Fibroblast of lung (primary cell): ENCODE measurements around the gene ZNF41. TPM values are rescaled to one million over a fixed set of nuclear protein-coding genes. Genes with fewer than 3 reads are reported as not detected.

ENCODE experiments used
- DNase-seq, 2 donors: peaks; one replicate each; pipeline versions ENCODE4 v3.0.0 to v3.0.0-alpha.2; 2010; ENCODE audit warnings: low read depth in 2 of 2
- H2AFZ ChIP-seq: 2 replicates; pipeline ENCODE4 v1.5.1; 2012; ENCODE audit warnings: low read length, control low read depth, inconsistent platforms
- H3K27ac ChIP-seq: 2 replicates; pipeline ENCODE4 v1.5.1; 2011; ENCODE audit warnings: low read length, control low read depth; ENCODE audit not compliant: insufficient read depth
- H3K27me3 ChIP-seq: 2 replicates; pipeline ENCODE4 v1.5.1; 2011; ENCODE audit warnings: mild to moderate bottlenecking, low read length; ENCODE audit not compliant: control insufficient read depth, insufficient read depth
- H3K36me3 ChIP-seq: 2 replicates; pipeline ENCODE4 v1.5.1; 2011; ENCODE audit warnings: low read length; ENCODE audit not compliant: control insufficient read depth, insufficient read depth
- H3K4me1 ChIP-seq: 2 replicates; pipeline ENCODE4 v1.5.1; 2011; ENCODE audit warnings: low read length; ENCODE audit not compliant: control insufficient read depth, insufficient read depth; ENCODE audit errors: extremely low read depth
- H3K4me2 ChIP-seq: 2 replicates; pipeline ENCODE4 v1.5.1; 2011; ENCODE audit warnings: low read length, control low read depth; ENCODE audit not compliant: insufficient read depth; ENCODE audit errors: extremely low read depth
- H3K4me3 ChIP-seq, 4 experiments: fragments of 200-600 bp in 1 of 4; sonication (generic) in 1 of 4; replicated peaks in 1 of 4; 2 replicates each; pipeline ENCODE4 v1.5.1; 2011 to 2016; ENCODE audit warnings: low read length in 4 of 4, low read depth in 3 of 4, mild to moderate bottlenecking in 3 of 4, control low read depth in 2 of 4, inconsistent platforms in 1 of 4, mixed read lengths in 1 of 4; ENCODE audit not compliant: insufficient read depth in 1 of 4; ENCODE audit errors: control extremely low read depth in 1 of 4
- H3K79me2 ChIP-seq: 2 replicates; pipeline ENCODE4 v1.5.1; 2012; ENCODE audit warnings: mild to moderate bottlenecking, low read length, inconsistent platforms; ENCODE audit not compliant: control insufficient read depth, insufficient read depth
- H3K9ac ChIP-seq: 2 replicates; pipeline ENCODE4 v1.5.1; 2011; ENCODE audit warnings: mild to moderate bottlenecking, low read length, control low read depth; ENCODE audit not compliant: insufficient read depth
- H3K9me3 ChIP-seq: 2 replicates; pipeline ENCODE4 v1.5.1; 2012; ENCODE audit warnings: low read depth, low read length; ENCODE audit not compliant: control insufficient read depth, insufficient read depth
- H4K20me1 ChIP-seq: 2 replicates; pipeline ENCODE4 v1.5.1; 2011; ENCODE audit warnings: low read length; ENCODE audit not compliant: control insufficient read depth, insufficient read depth; ENCODE audit errors: extremely low read depth
- CTCF ChIP-seq, 2 donors: IDR thresholded peaks in 1 of 2; conservative IDR thresholded peaks in 1 of 2; 1 replicate in 1 of 2; 2 replicates in 1 of 2; pipeline ENCODE4 v1.5.1; 2011 to 2012; ENCODE audit warnings: low read length in 2 of 2, control low read depth in 1 of 2, inconsistent platforms in 1 of 2, low read depth in 1 of 2, mild to moderate bottlenecking in 1 of 2
- EZH2 ChIP-seq: IDR thresholded peaks from 2 replicates; pipeline ENCODE4 v1.5.1; 2012; ENCODE audit warnings: low read length, control low read depth, mild to moderate bottlenecking; ENCODE audit errors: missing control alignments
- polyA plus RNA-seq, 2 donors: library from polyadenylated mRNA; depleted of rRNA in 1 of 2; stranded (reverse) in 1 of 2; unstranded in 1 of 2; fragments of >200 nt; gene quantifications; 2 replicates each; pipeline ENCODE4 v1.2.1, GENCODE V29; 2011 to 2012; ENCODE audit warnings: missing spikeins in 1 of 2
- total RNA-seq: library from RNA; depleted of rRNA; stranded (reverse); fragments of >200 nt; gene quantifications from 2 replicates; pipeline ENCODE4 v1.2.1, GENCODE V29; 2014

Gene ZNF41
- total and polyA plus RNA-seq, 2 donors (not counting 1 experiment from before 2014, with no cell fraction given): 5.3 to 6.6 TPM

GRCh38 chrX:47458528-47458927 is 24.5 kb downstream of the ZNF41 start:
- Histone ChIP-seq H3K4me2 (no peak overlapping the region), H3K4me1 (no peaks in the 10 kb centered on the region), H3K36me3 (no peaks in the 10 kb centered on the region), H3K4me3 (no peak overlapping the region), H3K9ac (no peak overlapping the region), H3K27ac (no peak overlapping the region), H3K27me3 (no peaks in the 10 kb centered on the region), H3K9me3 (no peaks in the 10 kb centered on the region), H4K20me1 (no peaks in the 10 kb centered on the region), H2AFZ (no peak overlapping the region), H3K79me2 (no peaks in the 10 kb centered on the region)
- no peak for DNase-seq
- TF ChIP-seq EZH2: no peak
- TF ChIP-seq CTCF (conservative IDR thresholded peaks at IDR 0.05 in 1 of 2, IDR thresholded peaks at IDR 0.05 in 1 of 2; ENCODE audit: low read depth in 1 of 2, low read length in 2 of 2): no peak

- Histone ChIP-seq H3K36me3 (no peaks in the 10 kb centered on the region), H3K4me1 (no peaks in the 10 kb centered on the region), H3K4me2 (no peak overlapping the region), H2AFZ (no peak overlapping the region), H3K9me3 (no peaks in the 10 kb centered on the region), H3K27ac (no peak overlapping the region), H4K20me1 (no peaks in the 10 kb centered on the region), H3K27me3 (no peaks in the 10 kb centered on the region), H3K4me3 (no peak overlapping the region), H3K79me2 (no peaks in the 10 kb centered on the region), H3K9ac (no peak overlapping the region)
- DNase-seq: no peak
- TF ChIP-seq EZH2 (no peak), CTCF (conservative IDR thresholded peaks at IDR 0.05 in 1 of 2, IDR thresholded peaks at IDR 0.05 in 1 of 2; ENCODE audit: low read depth in 1 of 2, low read length in 2 of 2) (no peak)
Observed at GRCh38 chrX:47456080-47456479, 26.9 kb downstream of the ZNF41 start.

- TF ChIP-seq EZH2 (no peak), CTCF (conservative IDR thresholded peaks at IDR 0.05 in 1 of 2, IDR thresholded peaks at IDR 0.05 in 1 of 2; ENCODE audit: low read depth in 1 of 2, low read length in 2 of 2) (no peak)
Observed at GRCh38 chrX:47452112-47452511, 30.9 kb downstream of the ZNF41 start.

More at GRCh38 chrX:47452112-47452511, 30.9 kb downstream of the ZNF41 start:
- H3K27ac ChIP-seq: no peak overlapping the region
- H3K4me2 ChIP-seq: no peak overlapping the region
- H3K4me1 ChIP-seq: no peaks in the 10 kb centered on the region
- no peak for DNase-seq
- H3K36me3 ChIP-seq: no peaks in the 10 kb centered on the region
- H2AFZ ChIP-seq: no peak overlapping the region
- no peak overlapping the region for H3K4me3 ChIP-seq
- H4K20me1 ChIP-seq: no peaks in the 10 kb centered on the region
- no peaks in the 10 kb centered on the region for H3K79me2 ChIP-seq
- no peaks in the 10 kb centered on the region for H3K27me3 ChIP-seq
- no peak overlapping the region for H3K9ac ChIP-seq
- H3K9me3 ChIP-seq: no peaks in the 10 kb centered on the region
